OCI-LY3 (cell line): ENCODE data around the gene NCAPD3.

Experiments
- EZH2phosphoT487 ChIP-seq: fragments of 200-600 bp; shearing (Covaris generic); IDR thresholded peaks from 2 replicates; pipeline ENCODE4 v1.6.1; 2018; ENCODE audit warnings: antibody characterized with exemption, mixed run types, low read depth
- TF ChIP-seq, protein P1 (sequence below): fragments of 200-600, 300-600 bp; sonication (generic); IDR thresholded peaks from 2 replicates; pipeline ENCODE4 v1.5.1; 2014; ENCODE audit warnings: antibody characterized with exemption, low read length, low read depth

DNA sequence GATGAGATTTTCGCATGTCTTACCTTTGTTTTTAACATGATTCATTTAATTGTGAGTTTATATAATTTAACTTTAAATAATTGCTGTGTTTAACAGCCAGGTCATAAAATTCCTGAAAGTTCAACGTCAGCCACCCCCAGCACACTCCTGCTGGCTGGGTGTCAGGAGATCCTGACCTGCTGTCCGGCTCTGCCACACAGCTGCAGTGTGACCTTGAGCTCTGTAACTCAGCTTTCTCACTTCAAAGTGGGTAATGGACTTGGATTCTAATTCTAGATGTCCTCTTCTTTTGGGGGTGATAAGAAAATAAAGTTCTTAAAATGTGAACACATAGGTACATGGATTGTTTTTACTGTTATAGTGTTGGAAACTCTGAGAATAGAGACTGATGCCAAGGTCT, 11.6 kb upstream of the NCAPD3 start:
- TF ChIP-seq, protein P1, sequence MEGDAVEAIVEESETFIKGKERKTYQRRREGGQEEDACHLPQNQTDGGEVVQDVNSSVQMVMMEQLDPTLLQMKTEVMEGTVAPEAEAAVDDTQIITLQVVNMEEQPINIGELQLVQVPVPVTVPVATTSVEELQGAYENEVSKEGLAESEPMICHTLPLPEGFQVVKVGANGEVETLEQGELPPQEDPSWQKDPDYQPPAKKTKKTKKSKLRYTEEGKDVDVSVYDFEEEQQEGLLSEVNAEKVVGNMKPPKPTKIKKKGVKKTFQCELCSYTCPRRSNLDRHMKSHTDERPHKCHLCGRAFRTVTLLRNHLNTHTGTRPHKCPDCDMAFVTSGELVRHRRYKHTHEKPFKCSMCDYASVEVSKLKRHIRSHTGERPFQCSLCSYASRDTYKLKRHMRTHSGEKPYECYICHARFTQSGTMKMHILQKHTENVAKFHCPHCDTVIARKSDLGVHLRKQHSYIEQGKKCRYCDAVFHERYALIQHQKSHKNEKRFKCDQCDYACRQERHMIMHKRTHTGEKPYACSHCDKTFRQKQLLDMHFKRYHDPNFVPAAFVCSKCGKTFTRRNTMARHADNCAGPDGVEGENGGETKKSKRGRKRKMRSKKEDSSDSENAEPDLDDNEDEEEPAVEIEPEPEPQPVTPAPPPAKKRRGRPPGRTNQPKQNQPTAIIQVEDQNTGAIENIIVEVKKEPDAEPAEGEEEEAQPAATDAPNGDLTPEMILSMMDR, result no peak
- TF ChIP-seq EZH2phosphoT487, result no peak
